Measurements from ENCODE around the gene SFR1.

Gene SFR1

GRCh38 chr10:104104926-104105325 lies 17.0 kb upstream of the SFR1 start:
- no peak for DNase-seq (ENCODE audit: low read depth in 2 of 2)

GRCh38 chr10:104109908-104110662 lies 11.9 kb upstream of the SFR1 start:
- peak; percentile 83 for DNase-seq (ENCODE audit: low read depth in 2 of 2)

- DNase-seq (ENCODE audit: low read depth in 2 of 2) = no peak
These were observed 8.5 kb upstream of the SFR1 start for GRCh38 chr10:104113376-104113956.

- no peak for DNase-seq (ENCODE audit: low read depth in 2 of 2)
These were observed 4.1 kb upstream of the SFR1 start for GRCh38 chr10:104117839-104118323.

GRCh38 chr10:104119996-104120395 lies 2.0 kb upstream of the SFR1 start:
- no peak for DNase-seq (ENCODE audit: low read depth in 2 of 2)

- DNase-seq (ENCODE audit: low read depth in 2 of 2) = no peak
These were observed 1.5 kb upstream of the SFR1 start for GRCh38 chr10:104120512-104120902.

- peak; percentile 85 to 87 for DNase-seq (ENCODE audit: low read depth in 2 of 2)
These were observed 977 bp upstream of the SFR1 start for GRCh38 chr10:104120903-104121484.

- DNase-seq (ENCODE audit: low read depth in 2 of 2) = no peak
These were observed 495 bp downstream of the SFR1 start for GRCh38 chr10:104122225-104123107.

- no peak for DNase-seq (ENCODE audit: low read depth in 2 of 2)
These were observed 1.4 kb downstream of the SFR1 start for GRCh38 chr10:104123397-104123796.

- DNase-seq (ENCODE audit: low read depth in 2 of 2) = no peak
These were observed 5.4 kb downstream of the SFR1 start for GRCh38 chr10:104127411-104127810.

- DNase-seq (ENCODE audit: low read depth in 2 of 2) = no peak
These were observed 6.2 kb downstream of the SFR1 start for GRCh38 chr10:104128214-104128613.

- no peak for DNase-seq (ENCODE audit: low read depth in 2 of 2)
These were observed 8.1 kb downstream of the SFR1 start for GRCh38 chr10:104130041-104130440.

GRCh38 chr10:104138131-104138530 lies 16.2 kb downstream of the SFR1 start:
- DNase-seq (ENCODE audit: low read depth in 2 of 2) = no peak

- DNase-seq (ENCODE audit: low read depth in 2 of 2) = no peak
These were observed 17.2 kb downstream of the SFR1 start for GRCh38 chr10:104139221-104139620.

GRCh38 chr10:104142081-104142480 lies 20.1 kb downstream of the SFR1 start:
- no peak for DNase-seq (ENCODE audit: low read depth in 2 of 2)

- no peak for DNase-seq (ENCODE audit: low read depth in 2 of 2)
These were observed 21.9 kb downstream of the SFR1 start for GRCh38 chr10:104143829-104144228.

GRCh38 chr10:104144931-104145330 lies 23.0 kb downstream of the SFR1 start:
- no peak for DNase-seq (ENCODE audit: low read depth in 2 of 2)

- no peak for DNase-seq (ENCODE audit: low read depth in 2 of 2)
These were observed 24.9 kb downstream of the SFR1 start for GRCh38 chr10:104146882-104147281.

- DNase-seq (ENCODE audit: low read depth in 2 of 2) = peak; percentile 12 to 23
These were observed 28.2 kb downstream of the SFR1 start for GRCh38 chr10:104150139-104150538.

GRCh38 chr10:104151737-104152136 lies 29.8 kb downstream of the SFR1 start:
- no peak for DNase-seq (ENCODE audit: low read depth in 2 of 2)

GRCh38 chr10:104155591-104155990 lies 33.6 kb downstream of the SFR1 start:
- DNase-seq (ENCODE audit: low read depth in 2 of 2) = no peak

- DNase-seq (ENCODE audit: low read depth in 2 of 2) = no peak
These were observed 48.8 kb downstream of the SFR1 start for GRCh38 chr10:104170610-104171254.

Measured in fibroblast of skin of left quadriceps (primary cell).